ENCODE data around the gene CBFA2T2.

CBFA2T2 gene

GRCh38 chr20:33689493-33689892 is 199.6 kb downstream of the CBFA2T2 start:
- no peak for DNase-seq (ENCODE audit: extremely low spot score)
- TF ChIP-seq CTCF (IDR thresholded peaks at IDR 0.05; ENCODE audit: control extremely low read depth, extremely low read depth, low read depth, missing control alignments): no peak
- ChIA-PET CTCF (interaction anchor here (1.1 to 1.2 kb wide), 2 partner anchors 23 to 440 kb away, joined by 3 read pairs; partner anchors contain the start of gene ACTL10), POLR2A (no interaction called here)

- no peak for TF ChIP-seq CTCF (IDR thresholded peaks at IDR 0.05; ENCODE audit: control extremely low read depth, extremely low read depth, low read depth, missing control alignments)
- POLR2A ChIA-PET: no interaction called here
- CTCF ChIA-PET: interaction anchor here (1.1 to 1.2 kb wide), 2 partner anchors 23 to 439 kb away, joined by 3 read pairs; partner anchors contain the start of gene ACTL10
- no peak for DNase-seq (ENCODE audit: extremely low spot score)
Observed at GRCh38 chr20:33689973-33690372, 200.1 kb downstream of the CBFA2T2 start.

GRCh38 chr20:33693289-33693688 is 203.4 kb downstream of the CBFA2T2 start:
- CTCF ChIA-PET: no interaction called here
- DNase-seq (ENCODE audit: extremely low spot score): no peak
- no peak for TF ChIP-seq CTCF (IDR thresholded peaks at IDR 0.05; ENCODE audit: control extremely low read depth, extremely low read depth, low read depth, missing control alignments)
- POLR2A ChIA-PET: no interaction called here

- POLR2A ChIA-PET: no interaction called here
Observed at GRCh38 chr20:33693741-33694638, 204.1 kb downstream of the CBFA2T2 start.

GRCh38 chr20:33694639-33695012 is 204.7 kb downstream of the CBFA2T2 start:
- CTCF ChIA-PET: interaction anchor here (1.9 kb wide), 1 partner anchor 14 kb away, joined by 3 read pairs; no protein-coding TSS in a partner anchor
- POLR2A ChIA-PET: no interaction called here
- no peak for TF ChIP-seq CTCF (IDR thresholded peaks at IDR 0.05; ENCODE audit: control extremely low read depth, extremely low read depth, low read depth, missing control alignments)
- DNase-seq (ENCODE audit: extremely low spot score): no peak

More at GRCh38 chr20:33693741-33694638, 204.1 kb downstream of the CBFA2T2 start:
- CTCF ChIA-PET: no interaction called here
- no peak for TF ChIP-seq CTCF (IDR thresholded peaks at IDR 0.05; ENCODE audit: control extremely low read depth, extremely low read depth, low read depth, missing control alignments)
- no peak for DNase-seq (ENCODE audit: extremely low spot score)

- POLR2A ChIA-PET: no interaction called here
- DNase-seq (ENCODE audit: extremely low spot score): no peak
- CTCF ChIA-PET: interaction anchor here (0.9 to 2.0 kb wide), 4 partner anchors 9 to 36 kb away, joined by 3 to 6 read pairs (median 3); no protein-coding TSS in a partner anchor
- TF ChIP-seq CTCF (IDR thresholded peaks at IDR 0.05; ENCODE audit: control extremely low read depth, extremely low read depth, low read depth, missing control alignments): no peak
Observed at GRCh38 chr20:33696448-33696847, 206.6 kb downstream of the CBFA2T2 start.

All from GM10248 (cell line).